NT2/D1 (cell line): ENCODE data around the gene NDUFB5.

Experiments
- SUZ12 ChIP-seq: IDR thresholded peaks from 2 replicates; pipeline ENCODE4 v1.6.1; 2011; ENCODE audit not compliant: insufficient read length, insufficient read depth; ENCODE audit errors: extremely low read depth
- YY1 ChIP-seq: IDR thresholded peaks from 2 replicates; pipeline ENCODE4 v1.6.1; 2011; ENCODE audit not compliant: insufficient read length, insufficient read depth
- ZNF274 ChIP-seq: IDR thresholded peaks from 2 replicates; pipeline ENCODE4 v1.6.1; 2011; ENCODE audit warnings: mild to moderate bottlenecking, low read depth, low read length

- TF ChIP-seq ZNF274 (no peak), SUZ12 (no peak), YY1 (peak; percentile 99)
Observed at GRCh38 chr3:179604321-179605078, at the start of gene NDUFB5, which contains the start of gene MRPL47.
